Immature natural killer cell (primary cell): ENCODE results near the gene VPS54. TPM values are rescaled to one million over a fixed set of nuclear protein-coding genes. Genes with fewer than 3 reads are reported as not detected.
"Not testable (repeated sequence)": the region's sequence is repeated elsewhere in the genome, so short reads cannot be mapped to it uniquely, and the experiment has no call there.

Experiments
- DNase-seq, 3 donors: peaks; one replicate each; pipeline ENCODE4 v3.0.0; 2022; ENCODE audit warnings: mixed read lengths in 1 of 3
- H3K27ac Mint-ChIP-seq, 6 donors: one replicate each; pipeline ENCODE4 v1.8.0; 2020; ENCODE audit warnings: mixed read lengths in 6 of 6, mild to moderate bottlenecking in 5 of 6, inconsistent platforms in 4 of 6, moderate library complexity in 3 of 6
- H3K27me3 Mint-ChIP-seq, 3 donors: one replicate each; pipeline ENCODE4 v1.8.0; 2020 to 2021; ENCODE audit warnings: low read depth in 3 of 3, mild to moderate bottlenecking in 3 of 3, mixed read lengths in 3 of 3, moderate library complexity in 3 of 3, inconsistent platforms in 1 of 3
- H3K36me3 Mint-ChIP-seq, 3 donors: one replicate each; pipeline ENCODE4 v1.8.0; 2020; ENCODE audit warnings: mixed read lengths in 3 of 3, inconsistent platforms in 2 of 3, mild to moderate bottlenecking in 2 of 3
- H3K4me1 Mint-ChIP-seq, 2 donors: one replicate each; pipeline ENCODE4 v1.8.0; 2020; ENCODE audit warnings: inconsistent platforms in 2 of 2, mild to moderate bottlenecking in 2 of 2, mixed read lengths in 2 of 2, moderate library complexity in 1 of 2
- H3K4me3 Mint-ChIP-seq, 5 donors: one replicate each; pipeline ENCODE4 v1.8.0; 2020; ENCODE audit warnings: mild to moderate bottlenecking in 5 of 5, mixed read lengths in 5 of 5, inconsistent platforms in 3 of 5, moderate library complexity in 3 of 5
- H3K9me3 Mint-ChIP-seq, 6 donors: one replicate each; pipeline ENCODE4 v1.8.0; 2020; ENCODE audit warnings: mild to moderate bottlenecking in 6 of 6, mixed read lengths in 6 of 6, inconsistent platforms in 4 of 6, moderate library complexity in 3 of 6
- polyA plus RNA-seq, 3 donors: library from polyadenylated mRNA; unstranded; fragments of 300-500 nt; fragmentation: Illumina TruSeq; gene quantifications; one replicate each; pipeline ENCODE4 v1.2.3, GENCODE V29; 2021

Gene VPS54
- polyA plus RNA-seq, 3 donors from 2014 or later = 2.3 to 8.1 (median 5.8) TPM

- no peak overlapping the region for H3K4me3 Mint-ChIP-seq
- H3K9me3 Mint-ChIP-seq = no peaks in the 10 kb centered on the region
- peaks cover 2 to 5% of the 10 kb centered on the region in 2 donors for H3K4me1 Mint-ChIP-seq
- DNase-seq = no peak
- H3K27me3 Mint-ChIP-seq = no peaks in the 10 kb centered on the region
- peaks cover 12 to 29% (median 15%) of the 10 kb centered on the region in 3 donors for H3K36me3 Mint-ChIP-seq
- H3K27ac Mint-ChIP-seq = peak overlapping the region in 1 of 6 donors; percentile 28
Observed at GRCh38 chr2:63977904-63978303, 41.3 kb downstream of the VPS54 start.

- peaks cover 4 to 25% (median 7%) of the 10 kb centered on the region in 3 donors for H3K36me3 Mint-ChIP-seq
- no peak for DNase-seq
- H3K9me3 Mint-ChIP-seq = no peaks in the 10 kb centered on the region
- no peak overlapping the region for H3K27ac Mint-ChIP-seq
- no peaks in the 10 kb centered on the region for H3K27me3 Mint-ChIP-seq
- no peak overlapping the region for H3K4me3 Mint-ChIP-seq
- H3K4me1 Mint-ChIP-seq = no peaks in the 10 kb centered on the region
Observed at GRCh38 chr2:63976125-63976510, 43.1 kb downstream of the VPS54 start.

GRCh38 chr2:63975437-63976124, 43.6 kb downstream of the VPS54 start:
- Mint-ChIP-seq H3K27me3 (no peaks in the 10 kb centered on the region), H3K4me1 (no peaks in the 10 kb centered on the region), H3K27ac (peak overlapping the region in 1 of 6 donors; percentile 16), H3K9me3 (no peaks in the 10 kb centered on the region), H3K4me3 (no peak overlapping the region), H3K36me3 (peaks cover 3 to 25% (median 7%) of the 10 kb centered on the region in 3 donors)
- DNase-seq = no peak

- H3K27me3 Mint-ChIP-seq, H3K9me3 Mint-ChIP-seq, DNase-seq, H3K4me1 Mint-ChIP-seq, H3K4me3 Mint-ChIP-seq, H3K27ac Mint-ChIP-seq: not testable (repeated sequence)
- H3K36me3 Mint-ChIP-seq = peaks cover 0 to 21% (median 1%) of the 10 kb centered on the region in 3 donors
Observed at GRCh38 chr2:63975036-63975435, 44.2 kb downstream of the VPS54 start.

- Mint-ChIP-seq H3K4me1 (no peaks in the 10 kb centered on the region), H3K27me3 (no peaks in the 10 kb centered on the region), H3K27ac (no peak overlapping the region), H3K36me3 (peaks cover 13 to 30% (median 29%) of the 10 kb centered on the region in 3 donors), H3K9me3 (no peaks in the 10 kb centered on the region), H3K4me3 (no peak overlapping the region)
- no peak for DNase-seq
Observed at GRCh38 chr2:63962186-63962585, 57.0 kb downstream of the VPS54 start.

- H3K27me3 Mint-ChIP-seq = peaks cover 0 to 2% (median 0%) of the 10 kb centered on the region in 3 donors
- DNase-seq = no peak
- peaks cover 29 to 46% (median 31%) of the 10 kb centered on the region in 3 donors for H3K36me3 Mint-ChIP-seq
- peaks cover 0 to 6% (median 0%) of the 10 kb centered on the region in 6 donors for H3K9me3 Mint-ChIP-seq
- no peak overlapping the region for H3K27ac Mint-ChIP-seq
- peaks cover 3 to 9% of the 10 kb centered on the region in 2 donors for H3K4me1 Mint-ChIP-seq
- H3K4me3 Mint-ChIP-seq = no peak overlapping the region
Observed at GRCh38 chr2:63950414-63950813, 68.8 kb downstream of the VPS54 start.

- no peak overlapping the region for H3K27ac Mint-ChIP-seq
- no peak overlapping the region for H3K4me3 Mint-ChIP-seq
- H3K9me3 Mint-ChIP-seq = peaks cover 0 to 6% (median 0%) of the 10 kb centered on the region in 6 donors
- H3K27me3 Mint-ChIP-seq = no peaks in the 10 kb centered on the region
- no peak for DNase-seq
- no peaks in the 10 kb centered on the region for H3K4me1 Mint-ChIP-seq
- H3K36me3 Mint-ChIP-seq = peaks cover 21 to 48% (median 30%) of the 10 kb centered on the region in 3 donors
Observed at GRCh38 chr2:63942788-63943187, 76.4 kb downstream of the VPS54 start.

- not testable (repeated sequence) for H3K9me3 Mint-ChIP-seq, DNase-seq, H3K4me1 Mint-ChIP-seq, H3K27me3 Mint-ChIP-seq, H3K27ac Mint-ChIP-seq, H3K4me3 Mint-ChIP-seq
- peaks cover 24 to 65% (median 43%) of the 10 kb centered on the region in 3 donors for H3K36me3 Mint-ChIP-seq
Observed at GRCh38 chr2:63932104-63932503, 87.1 kb downstream of the VPS54 start.

- Mint-ChIP-seq H3K9me3 (no peaks in the 10 kb centered on the region), H3K4me3 (no peak overlapping the region), H3K27ac (no peak overlapping the region), H3K4me1 (peaks cover 0 to 9% of the 10 kb centered on the region in 2 donors), H3K36me3 (peaks cover 24 to 49% (median 47%) of the 10 kb centered on the region in 3 donors), H3K27me3 (peaks cover 0 to 6% (median 2%) of the 10 kb centered on the region in 3 donors)
- DNase-seq = no peak
Observed at GRCh38 chr2:63926815-63927214, 92.4 kb downstream of the VPS54 start.

- no peak overlapping the region for H3K27ac Mint-ChIP-seq
- H3K36me3 Mint-ChIP-seq = peaks cover 18 to 44% (median 36%) of the 10 kb centered on the region in 3 donors
- no peak for DNase-seq
- H3K4me1 Mint-ChIP-seq = no peaks in the 10 kb centered on the region
- H3K27me3 Mint-ChIP-seq = peaks cover 0 to 2% (median 0%) of the 10 kb centered on the region in 3 donors
- H3K9me3 Mint-ChIP-seq = no peaks in the 10 kb centered on the region
- no peak overlapping the region for H3K4me3 Mint-ChIP-seq
Observed at GRCh38 chr2:63914311-63914710, 104.9 kb downstream of the VPS54 start.

- H3K36me3 Mint-ChIP-seq = peaks cover 44 to 62% (median 55%) of the 10 kb centered on the region in 3 donors
- H3K9me3 Mint-ChIP-seq = peaks cover 0 to 3% (median 0%) of the 10 kb centered on the region in 6 donors
- no peak for DNase-seq
- H3K4me3 Mint-ChIP-seq = no peak overlapping the region
- H3K27ac Mint-ChIP-seq = no peak overlapping the region
- peaks cover 0 to 4% (median 0%) of the 10 kb centered on the region in 3 donors for H3K27me3 Mint-ChIP-seq
- peaks cover 0 to 6% of the 10 kb centered on the region in 2 donors for H3K4me1 Mint-ChIP-seq
Observed at GRCh38 chr2:63903003-63903402, 116.2 kb downstream of the VPS54 start.

GRCh38 chr2:63902149-63902548, 117.1 kb downstream of the VPS54 start:
- no peak for DNase-seq
- no peak overlapping the region for H3K4me3 Mint-ChIP-seq
- H3K36me3 Mint-ChIP-seq = peaks cover 41 to 58% (median 56%) of the 10 kb centered on the region in 3 donors
- no peak overlapping the region for H3K27ac Mint-ChIP-seq
- peaks cover 0 to 4% (median 0%) of the 10 kb centered on the region in 3 donors for H3K27me3 Mint-ChIP-seq
- H3K9me3 Mint-ChIP-seq = peaks cover 0 to 3% (median 0%) of the 10 kb centered on the region in 6 donors
- peaks cover 0 to 6% of the 10 kb centered on the region in 2 donors for H3K4me1 Mint-ChIP-seq

- Mint-ChIP-seq H3K27ac (no peak overlapping the region), H3K4me3 (no peak overlapping the region), H3K27me3 (peaks cover 0 to 4% (median 0%) of the 10 kb centered on the region in 3 donors), H3K4me1 (peaks cover 0 to 6% of the 10 kb centered on the region in 2 donors), H3K36me3 (peaks cover 26 to 41% (median 38%) of the 10 kb centered on the region in 3 donors), H3K9me3 (peaks cover 0 to 3% (median 0%) of the 10 kb centered on the region in 6 donors)
- no peak for DNase-seq
Observed at GRCh38 chr2:63899639-63900038, 119.6 kb downstream of the VPS54 start.

- Mint-ChIP-seq H3K36me3 (peaks cover 26 to 41% (median 33%) of the 10 kb centered on the region in 3 donors), H3K9me3 (peaks cover 0 to 3% (median 0%) of the 10 kb centered on the region in 6 donors), H3K27ac (no peak overlapping the region), H3K4me3 (no peak overlapping the region), H3K4me1 (peaks cover 0 to 6% of the 10 kb centered on the region in 2 donors), H3K27me3 (peaks cover 0 to 4% (median 0%) of the 10 kb centered on the region in 3 donors)
- DNase-seq = no peak
Observed at GRCh38 chr2:63898839-63899238, 120.4 kb downstream of the VPS54 start.
